ENCODE measurements around the gene SPRR3.

DNA sequence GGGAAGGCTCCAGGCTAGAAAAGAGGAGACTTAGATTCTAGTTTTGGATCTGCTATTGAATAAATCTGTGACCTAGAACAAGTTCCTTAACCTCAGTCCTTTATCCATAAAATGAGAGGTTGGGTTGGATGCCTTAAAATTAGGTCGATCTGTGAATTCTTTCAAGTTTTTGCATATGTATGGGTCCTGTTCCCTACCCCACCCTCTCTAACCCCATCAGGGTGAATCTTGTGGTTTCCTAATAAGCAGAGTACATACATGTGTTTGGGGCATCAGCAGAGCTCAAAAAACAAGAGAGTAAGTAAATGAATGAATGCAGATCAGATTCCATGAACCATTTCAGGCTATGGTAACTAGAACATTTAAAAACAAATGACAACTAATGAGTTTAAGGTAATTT is 24.9 kb upstream of the SPRR3 start:
- TF ChIP-seq, protein P1, sequence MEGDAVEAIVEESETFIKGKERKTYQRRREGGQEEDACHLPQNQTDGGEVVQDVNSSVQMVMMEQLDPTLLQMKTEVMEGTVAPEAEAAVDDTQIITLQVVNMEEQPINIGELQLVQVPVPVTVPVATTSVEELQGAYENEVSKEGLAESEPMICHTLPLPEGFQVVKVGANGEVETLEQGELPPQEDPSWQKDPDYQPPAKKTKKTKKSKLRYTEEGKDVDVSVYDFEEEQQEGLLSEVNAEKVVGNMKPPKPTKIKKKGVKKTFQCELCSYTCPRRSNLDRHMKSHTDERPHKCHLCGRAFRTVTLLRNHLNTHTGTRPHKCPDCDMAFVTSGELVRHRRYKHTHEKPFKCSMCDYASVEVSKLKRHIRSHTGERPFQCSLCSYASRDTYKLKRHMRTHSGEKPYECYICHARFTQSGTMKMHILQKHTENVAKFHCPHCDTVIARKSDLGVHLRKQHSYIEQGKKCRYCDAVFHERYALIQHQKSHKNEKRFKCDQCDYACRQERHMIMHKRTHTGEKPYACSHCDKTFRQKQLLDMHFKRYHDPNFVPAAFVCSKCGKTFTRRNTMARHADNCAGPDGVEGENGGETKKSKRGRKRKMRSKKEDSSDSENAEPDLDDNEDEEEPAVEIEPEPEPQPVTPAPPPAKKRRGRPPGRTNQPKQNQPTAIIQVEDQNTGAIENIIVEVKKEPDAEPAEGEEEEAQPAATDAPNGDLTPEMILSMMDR (IDR thresholded peaks at IDR 0.05): no peak
- TF ChIP-seq EP300 (IDR thresholded peaks at IDR 0.05): no peak
- TF ChIP-seq POLR2A (IDR thresholded peaks at IDR 0.05): no peak
